HEK293T (cell line): Measurements from ENCODE around the gene SLC28A1.
"Not testable (repeated sequence)": the region's sequence is repeated elsewhere in the genome, so short reads cannot be mapped to it uniquely, and the experiment has no call there.

ENCODE experiments used
- CTCF ChIA-PET: fragments of 350-600 bp; formaldehyde crosslinking; extraction: SDS; loops from one replicate; lab custom pipeline; 2021; ENCODE audit warnings: antibody characterized with exemption, inconsistent platforms; lab: Yijun Ruan, JAX
- POLR2A ChIA-PET: fragments of 350-600 bp; formaldehyde crosslinking; extraction: SDS; loops from one replicate; lab custom pipeline; 2020; ENCODE audit warnings: antibody characterized with exemption, inconsistent platforms; lab: Yijun Ruan, JAX
- DNase-seq: peaks from one replicate; pipeline ENCODE4 v3.0.0; 2012; ENCODE audit warnings: mixed read lengths; ENCODE audit errors: extremely low spot score
- ARNT ChIP-seq: fragments of 450-650 bp; IDR thresholded peaks from 2 replicates; pipeline ENCODE4 v1.6.1; 2017; ENCODE audit warnings: mild to moderate bottlenecking
- BHLHE40 ChIP-seq: fragments of 450-650 bp; IDR thresholded peaks from 2 replicates; pipeline ENCODE4 v1.6.1; 2016; ENCODE audit warnings: mild to moderate bottlenecking, moderate library complexity, borderline replicate concordance
- CTBP1 ChIP-seq: fragments of 450-650 bp; IDR thresholded peaks from 2 replicates; pipeline ENCODE4 v1.6.1; 2016; ENCODE audit warnings: borderline replicate concordance
- ELF4 ChIP-seq: fragments of 450-650 bp; IDR thresholded peaks from 2 replicates; pipeline ENCODE4 v1.6.1; 2017; ENCODE audit warnings: antibody characterized with exemption
- FOXA1 ChIP-seq: fragments of 450-650 bp; IDR thresholded peaks from 2 replicates; pipeline ENCODE4 v1.6.1; 2016; ENCODE audit warnings: mild to moderate bottlenecking
- FOXK2 ChIP-seq: fragments of 450-650 bp; IDR thresholded peaks from 2 replicates; pipeline ENCODE4 v1.6.1; 2016; ENCODE audit warnings: mild to moderate bottlenecking
- FOXM1 ChIP-seq: fragments of 450-650 bp; IDR thresholded peaks from 2 replicates; pipeline ENCODE4 v1.6.1; 2017; ENCODE audit warnings: mild to moderate bottlenecking, borderline replicate concordance
- HDGF ChIP-seq: fragments of 450-650 bp; IDR thresholded peaks from 2 replicates; pipeline ENCODE4 v1.6.1; 2017; ENCODE audit warnings: antibody characterized with exemption, borderline replicate concordance
- L3MBTL2 ChIP-seq: fragments of 450-650 bp; conservative IDR thresholded peaks from 2 replicates; pipeline ENCODE4 v1.6.1; 2016; ENCODE audit warnings: mild to moderate bottlenecking
- LEF1 ChIP-seq: fragments of 450-650 bp; IDR thresholded peaks from 2 replicates; pipeline ENCODE4 v1.6.1; 2017; ENCODE audit warnings: mild to moderate bottlenecking, borderline replicate concordance
- NFRKB ChIP-seq: fragments of 450-650 bp; IDR thresholded peaks from 2 replicates; pipeline ENCODE4 v1.6.1; 2016; ENCODE audit warnings: mild to moderate bottlenecking, moderate library complexity
- SP1 ChIP-seq: fragments of 450-650 bp; IDR thresholded peaks from 2 replicates; pipeline ENCODE4 v1.6.1; 2017
- SUZ12 ChIP-seq: fragments of 450-650 bp; IDR thresholded peaks from 2 replicates; pipeline ENCODE4 v1.6.1; 2016; ENCODE audit warnings: mild to moderate bottlenecking
- TARDBP ChIP-seq: fragments of 450-650 bp; IDR thresholded peaks from 2 replicates; pipeline ENCODE4 v1.6.1; 2016
- ZNF384 ChIP-seq: fragments of 450-650 bp; IDR thresholded peaks from 2 replicates; pipeline ENCODE4 v1.6.1; 2016
- TF ChIP-seq, protein P1 (sequence below): fragments of 450-650 bp; IDR thresholded peaks from 2 replicates; pipeline ENCODE4 v1.6.1; 2016

Gene SLC28A1

DNA sequence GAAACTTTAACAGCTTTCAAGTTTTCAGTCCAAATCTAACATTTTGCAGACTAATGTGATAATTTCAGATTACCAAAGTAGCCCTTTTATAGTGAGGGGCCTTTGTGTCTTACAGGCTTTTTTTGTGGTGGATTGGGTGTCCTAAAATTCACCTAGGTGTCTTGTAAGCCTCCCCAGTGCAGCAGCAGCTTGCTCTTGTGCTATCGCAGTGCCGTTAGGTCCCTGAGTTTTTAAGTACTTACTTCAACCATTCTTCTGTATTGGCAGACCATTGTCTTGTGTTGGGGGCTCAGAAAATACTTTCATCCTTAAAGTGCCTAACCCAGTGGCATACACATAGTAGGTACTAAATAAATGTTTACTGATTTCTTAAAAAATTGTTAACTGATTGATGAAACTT lies 99.2 kb downstream of the SLC28A1 start:
- POLR2A ChIA-PET: interaction anchor here (1.1 kb wide), 1 partner anchor 10 kb away, joined by 5 read pairs; no protein-coding TSS in a partner anchor
- no peak for TF ChIP-seq ARNT
- TF ChIP-seq, protein P1, sequence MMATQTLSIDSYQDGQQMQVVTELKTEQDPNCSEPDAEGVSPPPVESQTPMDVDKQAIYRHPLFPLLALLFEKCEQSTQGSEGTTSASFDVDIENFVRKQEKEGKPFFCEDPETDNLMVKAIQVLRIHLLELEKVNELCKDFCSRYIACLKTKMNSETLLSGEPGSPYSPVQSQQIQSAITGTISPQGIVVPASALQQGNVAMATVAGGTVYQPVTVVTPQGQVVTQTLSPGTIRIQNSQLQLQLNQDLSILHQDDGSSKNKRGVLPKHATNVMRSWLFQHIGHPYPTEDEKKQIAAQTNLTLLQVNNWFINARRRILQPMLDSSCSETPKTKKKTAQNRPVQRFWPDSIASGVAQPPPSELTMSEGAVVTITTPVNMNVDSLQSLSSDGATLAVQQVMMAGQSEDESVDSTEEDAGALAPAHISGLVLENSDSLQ: no peak
- TF ChIP-seq HDGF: no peak
- no peak for TF ChIP-seq SUZ12
- no peak for TF ChIP-seq LEF1
- TF ChIP-seq SP1: no peak
- TF ChIP-seq L3MBTL2: no peak
- TF ChIP-seq FOXK2: no peak
- no peak for TF ChIP-seq NFRKB
- TF ChIP-seq FOXM1: no peak
- no peak for TF ChIP-seq TARDBP
- TF ChIP-seq ELF4: no peak
- TF ChIP-seq ZNF384: no peak
- no peak for TF ChIP-seq FOXA1
- no peak for TF ChIP-seq BHLHE40
- no peak for TF ChIP-seq CTBP1
- DNase-seq: no peak
- CTCF ChIA-PET: interaction anchor here (1.0 kb wide), 1 partner anchor 22 kb away, joined by 3 read pairs; no protein-coding TSS in a partner anchor

DNA sequence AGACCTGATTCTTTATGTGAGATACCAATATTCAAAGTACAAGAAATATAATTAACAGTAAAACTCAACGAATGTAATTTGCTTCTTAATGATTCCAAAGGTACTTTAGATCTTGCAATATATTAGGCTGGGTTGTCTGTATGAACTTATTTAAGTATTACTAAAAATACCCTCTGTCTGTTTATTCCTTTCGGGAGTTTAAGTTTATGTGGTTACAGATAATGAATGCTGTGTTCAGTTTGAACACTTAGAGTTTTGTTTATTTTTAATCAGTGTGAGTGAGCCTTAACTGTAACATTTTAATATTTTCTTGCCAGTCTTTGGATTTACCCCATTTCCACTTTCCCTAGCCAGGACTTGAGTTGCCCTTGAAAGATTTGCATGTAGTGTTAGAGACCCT lies 100.7 kb downstream of the SLC28A1 start:
- POLR2A ChIA-PET: no interaction called here
- CTCF ChIA-PET: no interaction called here
- no peak for DNase-seq
- TF ChIP-seq FOXK2: no peak
- TF ChIP-seq HDGF: no peak
- TF ChIP-seq SP1: no peak
- TF ChIP-seq LEF1: no peak
- TF ChIP-seq NFRKB: no peak

DNA sequence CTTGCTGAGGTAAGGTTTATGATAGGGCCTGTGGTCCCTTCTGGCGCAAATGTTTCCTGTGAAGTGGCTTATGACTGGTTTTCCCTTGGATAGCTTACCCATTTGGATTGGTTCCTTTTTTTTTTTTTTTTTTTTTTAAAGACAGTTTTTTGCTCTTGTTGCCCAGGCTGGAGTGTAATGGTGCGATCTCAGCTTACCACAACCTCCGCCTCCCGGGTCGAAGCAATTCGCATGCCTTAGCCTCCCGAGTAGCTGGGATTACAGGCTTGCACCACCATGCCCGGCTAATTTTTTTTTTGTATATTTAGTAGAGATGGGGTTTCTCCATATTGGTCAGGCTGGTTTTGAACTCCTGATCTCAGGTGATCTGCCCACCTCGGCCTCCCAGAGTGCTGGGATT lies 102.9 kb downstream of the SLC28A1 start:
- POLR2A ChIA-PET: not testable (repeated sequence)

DNA sequence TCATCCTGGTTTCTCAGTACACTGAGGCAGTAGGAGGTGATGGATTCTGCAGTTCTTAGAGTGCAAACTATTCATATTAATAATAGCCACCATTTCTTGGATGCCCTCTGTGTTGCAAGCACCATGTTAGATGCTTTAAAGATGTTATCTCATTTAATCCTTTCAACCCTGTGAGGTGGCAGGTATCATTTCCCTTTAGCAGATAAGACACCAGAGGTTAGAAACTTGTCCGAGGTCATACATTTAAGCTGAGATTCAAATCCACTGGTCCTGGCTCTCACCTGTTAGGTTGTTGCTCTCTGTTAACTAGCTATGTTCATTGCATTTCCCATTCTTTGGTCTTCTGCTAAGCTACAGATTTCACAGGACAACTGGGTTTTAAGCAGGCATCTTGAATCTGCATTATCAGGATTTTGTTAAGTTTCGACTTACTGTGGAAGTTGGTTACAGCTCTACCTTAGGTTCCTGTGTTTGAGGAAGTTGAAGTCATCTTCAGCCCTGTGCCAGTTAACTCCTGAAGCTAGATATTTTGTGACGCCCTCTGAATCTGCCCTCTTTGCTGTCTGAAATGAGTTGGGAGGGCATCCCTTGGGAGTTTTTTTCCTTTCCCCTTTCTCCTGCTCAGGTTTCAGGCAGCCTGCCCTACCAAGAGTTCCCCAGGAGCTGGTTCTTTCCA lies 103.6 kb downstream of the SLC28A1 start:
- ChIA-PET POLR2A (interaction anchor here (1.1 to 1.8 kb wide), 2 partner anchors 7 to 16 kb away, joined by 3 to 5 read pairs; no protein-coding TSS in a partner anchor), CTCF (interaction anchor here (0.5 kb wide), 2 partner anchors 49 to 306 kb away, joined by 3 read pairs; no protein-coding TSS in a partner anchor)
- TF ChIP-seq FOXK2 (no peak), HDGF (no peak), ZNF384 (no peak), FOXA1 (no peak)
- TF ChIP-seq, protein P1: no peak
- no peak for DNase-seq

More for the DNA sequence above, 102.9 kb downstream of the SLC28A1 start:
- DNase-seq, CTCF ChIA-PET: not testable (repeated sequence)

DNA sequence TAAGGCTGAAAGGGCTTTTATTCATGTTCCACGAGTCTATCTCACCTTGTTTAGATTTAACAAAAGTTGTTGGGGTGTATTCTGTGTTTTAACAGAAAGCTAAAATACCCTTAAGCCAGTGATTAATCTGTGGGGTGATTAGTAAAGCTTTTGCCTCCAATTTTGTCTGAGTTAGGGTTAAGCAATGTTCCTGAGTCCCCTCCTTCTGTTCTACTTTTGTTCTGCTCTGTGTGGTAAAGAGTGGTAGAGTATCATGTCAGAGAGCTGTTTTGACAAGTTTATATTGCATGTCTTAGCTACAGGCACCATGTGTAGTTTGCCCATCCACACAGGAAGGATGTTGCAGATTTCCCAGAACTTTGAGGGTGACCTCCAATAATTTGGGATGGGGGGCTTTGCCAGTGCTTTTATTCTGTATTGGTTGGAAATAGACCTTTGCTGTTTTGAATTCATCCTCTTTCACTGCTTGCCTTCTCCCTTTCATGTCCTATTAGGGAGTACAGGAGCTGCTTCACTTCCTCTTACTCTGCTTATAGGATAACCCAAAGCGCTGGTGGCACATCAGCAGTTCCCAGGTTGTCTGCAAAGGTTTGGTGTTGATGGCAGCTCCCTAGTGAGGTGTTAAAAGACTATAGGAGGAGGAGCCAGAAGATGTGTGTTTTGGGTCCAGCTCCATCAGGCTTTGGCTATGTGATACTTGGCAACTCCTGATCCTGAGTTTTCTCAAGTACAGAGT lies 104.6 kb downstream of the SLC28A1 start:
- TF ChIP-seq LEF1 (no peak), HDGF (no peak), L3MBTL2 (no peak), ARNT (no peak), TARDBP (no peak), FOXA1 (no peak), BHLHE40 (no peak), ZNF384 (no peak), FOXK2 (no peak), FOXM1 (no peak), ELF4 (no peak), SP1 (no peak), NFRKB (no peak), SUZ12 (no peak), CTBP1 (no peak)
- TF ChIP-seq, protein P1: no peak

DNA sequence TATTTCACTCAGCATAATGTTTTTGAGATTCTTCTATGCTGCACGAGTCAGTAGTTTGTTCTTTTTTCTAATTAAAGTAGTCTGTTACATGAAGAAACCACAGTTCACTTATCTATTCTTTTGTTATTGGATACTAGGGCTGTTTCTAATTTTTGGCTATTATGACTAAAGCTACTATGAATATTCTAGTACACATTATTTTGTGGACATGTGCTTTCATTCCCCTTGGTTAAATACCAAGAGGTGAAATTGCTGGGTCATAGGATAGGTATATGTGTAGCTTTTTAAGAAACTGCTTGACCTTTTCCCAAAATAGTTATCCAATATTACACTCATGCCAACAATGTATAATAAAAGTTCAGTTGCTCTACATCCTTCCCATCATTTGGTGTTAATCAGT lies 106.0 kb downstream of the SLC28A1 start:
- POLR2A ChIA-PET: no interaction called here
- no peak for TF ChIP-seq ELF4
- TF ChIP-seq CTBP1: no peak
- TF ChIP-seq HDGF: no peak
- no peak for TF ChIP-seq LEF1
- TF ChIP-seq, protein P1: no peak
- no peak for TF ChIP-seq TARDBP
- no peak for TF ChIP-seq L3MBTL2
- no peak for TF ChIP-seq ZNF384
- TF ChIP-seq ARNT: no peak
- no peak for TF ChIP-seq NFRKB
- TF ChIP-seq FOXM1: no peak
- TF ChIP-seq SUZ12: no peak
- no peak for TF ChIP-seq BHLHE40
- TF ChIP-seq SP1: no peak
- no peak for TF ChIP-seq FOXK2
- no peak for DNase-seq
- CTCF ChIA-PET: no interaction called here

More for the DNA sequence above, 104.6 kb downstream of the SLC28A1 start:
- ChIA-PET CTCF (interaction anchor here (0.5 to 0.8 kb wide), 2 partner anchors 8 to 48 kb away, joined by 3 read pairs; no protein-coding TSS in a partner anchor), POLR2A (interaction anchor here (1.1 to 1.8 kb wide), 2 partner anchors 8 to 17 kb away, joined by 3 to 5 read pairs; no protein-coding TSS in a partner anchor)
- DNase-seq: no peak
